A549 (cell line): ENCODE data around the gene MGMT.

ENCODE experiments used
- CTCF ChIP-seq: fragments of >200 bp; sonication (Bioruptor Twin); formaldehyde crosslinking; IDR thresholded peaks from 3 replicates; pipeline ENCODE4 v1.5.1; 2016
- PHF8 ChIP-seq: fragments of 200-600 bp; sonication (generic); IDR thresholded peaks from 2 replicates; pipeline ENCODE4 v1.6.1; 2016; ENCODE audit warnings: low read depth, mild to moderate bottlenecking, antibody characterized with exemption, moderate library complexity, borderline replicate concordance
- POLR2A ChIP-seq: IDR thresholded peaks from 2 replicates; pipeline ENCODE4 v1.6.1; 2012; ENCODE audit warnings: mild to moderate bottlenecking, low read length
- POLR2AphosphoS2 ChIP-seq: conservative IDR thresholded peaks from 2 replicates; pipeline ENCODE4 v1.6.1; 2012; ENCODE audit warnings: low read length, improper control_type of control experiment, inconsistent platforms
- ZC3H11A ChIP-seq: fragments of 450-650 bp; IDR thresholded peaks from 2 replicates; pipeline ENCODE4 v1.6.1; 2014; ENCODE audit warnings: antibody characterized with exemption, mild to moderate bottlenecking
- TF ChIP-seq, protein P1 (sequence below): fragments of 450-650 bp; IDR thresholded peaks from 2 replicates; pipeline ENCODE4 v1.6.1; 2014; ENCODE audit warnings: antibody characterized with exemption

DNA sequence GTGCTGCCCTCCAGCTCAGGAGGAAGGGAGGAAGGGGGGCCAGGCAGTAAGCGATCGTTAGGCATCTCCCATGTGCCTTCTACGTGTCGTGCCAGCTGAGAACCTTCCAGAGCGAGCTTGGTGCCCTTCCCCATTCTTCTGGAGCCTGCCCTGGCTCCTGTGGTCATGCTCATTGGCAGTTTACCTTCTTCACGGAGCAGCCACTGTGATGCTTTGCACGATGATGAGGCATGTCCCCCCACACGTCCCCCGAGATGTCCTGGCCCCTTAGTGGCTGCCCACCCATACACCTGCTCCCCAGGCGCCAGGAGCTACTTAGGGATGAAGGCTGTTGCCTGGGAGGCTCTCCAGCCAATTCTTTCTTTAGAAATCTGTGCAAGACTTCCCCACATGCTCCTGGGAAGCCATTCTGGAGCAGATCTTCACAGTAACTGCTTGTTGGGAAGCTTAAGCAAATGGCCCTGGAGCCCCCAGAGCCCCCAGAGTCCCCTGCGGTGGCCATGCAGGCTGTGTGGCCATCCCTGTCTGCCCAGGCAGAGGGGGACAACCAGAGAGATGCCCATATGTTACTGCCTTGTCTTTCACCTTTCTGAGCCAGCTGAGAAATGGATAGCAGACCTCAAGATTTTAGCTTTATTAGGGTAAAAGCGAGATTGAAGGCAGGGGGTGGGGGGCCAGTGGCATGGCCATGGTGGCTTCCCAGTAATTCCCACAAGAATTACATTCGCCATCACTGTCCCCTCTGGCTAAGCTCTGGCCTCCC, 298.0 kb downstream of the MGMT start:
- no peak for TF ChIP-seq ZC3H11A
- TF ChIP-seq, protein P1, sequence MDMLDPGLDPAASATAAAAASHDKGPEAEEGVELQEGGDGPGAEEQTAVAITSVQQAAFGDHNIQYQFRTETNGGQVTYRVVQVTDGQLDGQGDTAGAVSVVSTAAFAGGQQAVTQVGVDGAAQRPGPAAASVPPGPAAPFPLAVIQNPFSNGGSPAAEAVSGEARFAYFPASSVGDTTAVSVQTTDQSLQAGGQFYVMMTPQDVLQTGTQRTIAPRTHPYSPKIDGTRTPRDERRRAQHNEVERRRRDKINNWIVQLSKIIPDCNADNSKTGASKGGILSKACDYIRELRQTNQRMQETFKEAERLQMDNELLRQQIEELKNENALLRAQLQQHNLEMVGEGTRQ: no peak
- no peak for TF ChIP-seq CTCF
- TF ChIP-seq POLR2AphosphoS2: no peak
- TF ChIP-seq POLR2A: no peak
- TF ChIP-seq PHF8: no peak
